NB4 (cell line): ENCODE measurements around the gene MAP3K15.
A peak's percentile ranks its signal among the peaks of the same experiment; 100 is the strongest.

Experiments used
- DNase-seq: peaks from one replicate; pipeline ENCODE4 v3.0.0; 2010; ENCODE audit warnings: low read depth
- H3K4me3 ChIP-seq: one replicate; pipeline ENCODE4 v1.5.1; 2011; ENCODE audit warnings: mild to moderate bottlenecking, low read depth, low read length, moderate library complexity
- MYC ChIP-seq: IDR thresholded peaks from 2 replicates; pipeline ENCODE4 v1.6.1; 2011; ENCODE audit warnings: low read depth, low read length
- POLR2A ChIP-seq: IDR thresholded peaks from 2 replicates; pipeline ENCODE4 v1.6.1; 2011; ENCODE audit warnings: mild to moderate bottlenecking; ENCODE audit not compliant: insufficient read length; ENCODE audit errors: extremely low read depth
- TF ChIP-seq, protein P1 (sequence below): IDR thresholded peaks from 2 replicates; pipeline ENCODE4 v1.6.1; 2011; ENCODE audit warnings: low read depth, low read length
- TF ChIP-seq, protein P2 (sequence below): IDR thresholded peaks from one replicate; pipeline ENCODE4 v1.5.1; 2012; ENCODE audit warnings: low read depth, low read length

MAP3K15 gene

DNA sequence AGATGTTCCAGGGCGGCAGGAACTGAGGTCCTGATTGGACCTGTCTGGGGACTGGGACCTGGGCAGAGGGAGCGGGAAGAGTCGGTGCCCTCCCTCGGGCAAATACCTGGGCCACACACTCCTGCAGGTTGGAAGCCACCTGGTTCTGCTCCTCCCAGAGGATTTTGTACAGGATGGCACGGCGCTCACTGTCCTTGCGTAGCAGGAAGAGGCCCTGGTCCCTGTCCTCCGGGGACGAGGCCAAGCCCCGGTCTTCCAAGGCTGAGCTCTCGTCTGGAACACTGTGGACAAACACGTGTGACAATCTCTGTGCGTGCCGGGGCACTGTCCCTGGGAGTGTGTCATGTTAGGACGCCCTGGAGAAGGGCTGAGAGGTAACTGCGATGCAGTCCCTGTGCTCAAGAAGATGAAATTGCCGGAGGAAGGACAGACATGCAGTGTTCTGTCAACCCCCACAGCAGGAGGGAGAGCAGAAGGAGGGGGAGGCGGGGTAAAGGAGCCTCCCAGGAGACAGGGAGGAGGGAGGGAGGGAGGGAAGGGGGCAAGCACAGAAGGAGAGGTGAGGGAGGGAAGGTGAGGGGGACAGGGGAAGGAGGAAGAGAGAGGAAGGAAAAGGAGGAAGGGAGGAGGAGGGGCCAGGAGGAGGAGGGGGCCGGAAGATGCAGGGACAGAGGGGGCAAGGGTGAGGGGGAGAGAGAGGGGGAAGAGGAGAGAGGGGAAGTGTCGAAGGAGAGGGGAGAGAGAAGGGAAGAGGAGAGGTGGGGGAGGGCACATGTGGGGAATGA lies 142.6 kb downstream of the MAP3K15 start:
- TF ChIP-seq POLR2A: no peak
- TF ChIP-seq, protein P1, sequence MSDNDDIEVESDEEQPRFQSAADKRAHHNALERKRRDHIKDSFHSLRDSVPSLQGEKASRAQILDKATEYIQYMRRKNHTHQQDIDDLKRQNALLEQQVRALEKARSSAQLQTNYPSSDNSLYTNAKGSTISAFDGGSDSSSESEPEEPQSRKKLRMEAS: peak; percentile 17; the same call in 1 of the 2 replicates
- TF ChIP-seq, protein P2, sequence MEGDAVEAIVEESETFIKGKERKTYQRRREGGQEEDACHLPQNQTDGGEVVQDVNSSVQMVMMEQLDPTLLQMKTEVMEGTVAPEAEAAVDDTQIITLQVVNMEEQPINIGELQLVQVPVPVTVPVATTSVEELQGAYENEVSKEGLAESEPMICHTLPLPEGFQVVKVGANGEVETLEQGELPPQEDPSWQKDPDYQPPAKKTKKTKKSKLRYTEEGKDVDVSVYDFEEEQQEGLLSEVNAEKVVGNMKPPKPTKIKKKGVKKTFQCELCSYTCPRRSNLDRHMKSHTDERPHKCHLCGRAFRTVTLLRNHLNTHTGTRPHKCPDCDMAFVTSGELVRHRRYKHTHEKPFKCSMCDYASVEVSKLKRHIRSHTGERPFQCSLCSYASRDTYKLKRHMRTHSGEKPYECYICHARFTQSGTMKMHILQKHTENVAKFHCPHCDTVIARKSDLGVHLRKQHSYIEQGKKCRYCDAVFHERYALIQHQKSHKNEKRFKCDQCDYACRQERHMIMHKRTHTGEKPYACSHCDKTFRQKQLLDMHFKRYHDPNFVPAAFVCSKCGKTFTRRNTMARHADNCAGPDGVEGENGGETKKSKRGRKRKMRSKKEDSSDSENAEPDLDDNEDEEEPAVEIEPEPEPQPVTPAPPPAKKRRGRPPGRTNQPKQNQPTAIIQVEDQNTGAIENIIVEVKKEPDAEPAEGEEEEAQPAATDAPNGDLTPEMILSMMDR: no peak
- peak overlapping the region; percentile 46 for H3K4me3 ChIP-seq
- DNase-seq: peak; percentile 53

DNA sequence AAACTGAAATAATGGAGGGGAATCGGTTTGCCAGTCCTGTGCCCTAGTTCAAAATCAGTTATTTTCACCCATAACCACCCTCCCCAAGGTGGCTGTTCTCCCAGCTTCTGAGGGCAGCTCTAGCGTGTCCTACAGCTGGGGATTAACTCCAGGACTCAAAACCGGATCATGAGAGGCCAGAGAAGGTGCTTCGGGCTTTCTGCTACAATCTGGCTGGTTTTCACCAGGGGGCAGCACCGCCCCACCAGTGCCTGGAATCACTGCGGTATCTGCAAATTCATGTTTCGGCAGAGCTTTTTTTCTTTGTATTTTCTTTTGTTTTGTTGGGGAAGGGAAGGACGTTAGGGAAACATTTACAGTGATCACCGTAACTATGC lies 143.2 kb downstream of the MAP3K15 start:
- peak overlapping the region; percentile 46 for H3K4me3 ChIP-seq
- TF ChIP-seq, protein P2: peak; percentile 63
- TF ChIP-seq, protein P1: no peak
- TF ChIP-seq MYC (no peak), POLR2A (no peak)
- peak; percentile 78 for DNase-seq

DNA sequence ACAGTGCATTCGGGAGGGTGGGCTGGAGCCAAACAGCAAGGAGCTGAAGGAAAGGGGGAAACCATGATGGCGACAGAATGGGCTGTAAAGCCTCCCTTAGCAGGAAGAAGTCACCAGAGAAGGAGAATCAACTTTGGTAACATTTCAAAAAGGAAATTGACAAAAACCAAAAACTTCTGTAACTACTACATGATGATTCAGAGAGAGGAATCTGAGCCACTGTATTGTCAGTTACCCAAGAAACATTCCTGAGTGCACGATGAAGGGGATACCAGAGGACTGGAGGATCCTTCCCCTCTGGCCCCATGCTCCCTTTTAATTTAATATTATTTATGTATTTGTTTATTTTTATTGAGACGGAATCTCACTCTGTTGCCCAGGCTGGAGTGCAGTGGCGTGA lies 145.2 kb downstream of the MAP3K15 start:
- no peak overlapping the region for H3K4me3 ChIP-seq
- no peak for DNase-seq
- TF ChIP-seq, protein P1: no peak
- TF ChIP-seq MYC (no peak), POLR2A (no peak)
- TF ChIP-seq, protein P2: no peak

DNA sequence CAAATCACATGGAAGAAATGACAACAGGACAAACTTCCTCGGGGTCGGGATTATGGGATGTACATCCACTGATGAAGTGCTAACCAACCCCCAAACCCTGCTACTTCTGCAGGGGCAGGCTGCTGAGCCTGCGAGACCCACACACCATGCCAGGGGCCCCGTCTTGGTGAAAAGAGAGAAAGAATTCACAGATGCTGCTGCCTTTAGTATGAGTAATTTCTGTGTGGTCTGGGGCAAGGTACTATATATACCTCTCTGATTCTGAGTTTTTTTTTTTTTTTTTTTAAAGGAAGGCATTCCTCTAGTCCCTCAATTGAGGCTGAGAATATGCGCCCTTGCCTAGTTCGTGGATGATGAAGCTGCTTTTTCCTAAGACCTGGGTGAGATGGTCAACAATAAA lies 146.7 kb downstream of the MAP3K15 start:
- H3K4me3 ChIP-seq: no peak overlapping the region
- no peak for DNase-seq
- TF ChIP-seq POLR2A (no peak), MYC (no peak)
- TF ChIP-seq, protein P1: no peak
- TF ChIP-seq, protein P2: no peak

DNA sequence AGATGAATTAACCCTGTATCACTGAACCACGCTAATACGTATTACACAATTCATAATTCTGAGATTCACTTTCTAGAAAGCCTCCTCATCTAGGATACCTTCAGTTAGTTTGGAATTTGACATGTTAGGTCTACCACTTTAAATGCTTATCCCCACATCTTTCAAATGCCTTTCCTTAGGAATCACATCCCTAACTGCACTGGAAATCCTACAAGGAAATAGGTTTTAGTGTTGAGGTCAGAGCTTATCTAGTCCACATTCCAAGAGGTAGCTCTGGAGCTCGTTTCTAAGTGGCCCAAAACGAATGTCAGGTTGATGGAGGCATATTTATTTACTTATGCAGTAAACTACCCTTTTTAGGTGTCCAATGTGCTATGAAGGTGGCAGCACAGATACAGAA lies 153.6 kb downstream of the MAP3K15 start:
- H3K4me3 ChIP-seq: no peak overlapping the region
- TF ChIP-seq, protein P2: no peak
- no peak for TF ChIP-seq POLR2A
- TF ChIP-seq, protein P1: no peak
- no peak for TF ChIP-seq MYC
- DNase-seq: no peak
